GM19239 (cell line): Measurements from ENCODE around the gene LCE2C.
A peak's percentile ranks its signal among the peaks of the same experiment; 100 is the strongest.
"Not testable (repeated sequence)": the region's sequence is repeated elsewhere in the genome, so short reads cannot be mapped to it uniquely, and the experiment has no call there.

ENCODE experiments used
- DNase-seq: peaks from one replicate; pipeline ENCODE4 v3.0.0; 2011; ENCODE audit warnings: low spot score; ENCODE audit not compliant: insufficient read length
- FAIRE-seq: peaks from 2 replicates; lab custom pipeline; 2011; peaks lifted over from hg19 to GRCh38; lab: Jason Lieb, UNC

Gene LCE2C, protein sequence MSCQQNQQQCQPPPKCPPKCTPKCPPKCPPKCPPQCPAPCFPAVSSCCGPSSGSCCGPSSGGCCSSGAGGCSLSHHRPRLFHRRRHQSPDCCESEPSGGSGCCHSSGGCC

DNA sequence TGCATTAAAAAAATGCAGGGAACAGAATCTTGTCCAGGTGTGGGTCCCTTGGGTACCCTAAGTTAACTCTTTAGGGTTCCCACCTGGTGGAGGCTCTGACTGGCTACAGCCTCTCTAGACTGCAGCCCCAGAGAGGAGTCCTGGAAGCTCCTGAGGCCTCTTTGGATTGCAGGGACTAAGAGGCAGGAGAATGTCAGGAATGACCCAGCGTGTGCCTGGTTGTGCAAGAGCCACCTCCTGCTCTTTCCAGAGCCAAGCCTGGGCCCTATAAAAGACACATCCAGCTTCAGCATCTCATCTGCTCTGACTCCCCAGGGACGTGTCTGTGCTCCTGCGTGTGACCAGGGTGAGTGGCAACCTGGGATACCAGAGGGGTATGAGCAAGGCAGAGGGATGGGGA is at the start of gene LCE2C:
TSS of gene LCE2C (plus strand) at position 297 of the 400 bp plus-strand sequence. CDS start 737 bp downstream, outside the sequence.
- not testable (repeated sequence) for FAIRE-seq, DNase-seq

DNA sequence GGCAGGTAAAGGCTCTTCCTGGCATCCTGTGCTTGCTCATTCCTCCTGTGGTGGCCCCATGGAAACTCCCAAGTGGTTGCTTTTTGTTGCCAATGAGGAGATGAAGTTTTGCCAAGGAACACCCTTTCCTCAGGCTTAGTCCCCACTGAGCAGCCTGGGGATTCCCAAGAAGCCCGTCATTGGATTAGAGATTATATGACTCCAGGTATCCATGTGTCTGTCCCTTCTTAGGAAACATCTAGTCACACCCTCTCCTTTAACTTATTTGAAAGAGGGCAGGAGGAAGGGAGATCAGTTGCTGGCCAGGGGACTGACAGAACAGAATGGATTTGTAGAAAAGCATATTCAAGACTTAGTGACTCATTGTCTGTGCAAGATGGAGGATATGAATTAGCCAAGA is 48.3 kb upstream of the LCE2C start:
- DNase-seq: no peak
- FAIRE-seq: no peak

DNA sequence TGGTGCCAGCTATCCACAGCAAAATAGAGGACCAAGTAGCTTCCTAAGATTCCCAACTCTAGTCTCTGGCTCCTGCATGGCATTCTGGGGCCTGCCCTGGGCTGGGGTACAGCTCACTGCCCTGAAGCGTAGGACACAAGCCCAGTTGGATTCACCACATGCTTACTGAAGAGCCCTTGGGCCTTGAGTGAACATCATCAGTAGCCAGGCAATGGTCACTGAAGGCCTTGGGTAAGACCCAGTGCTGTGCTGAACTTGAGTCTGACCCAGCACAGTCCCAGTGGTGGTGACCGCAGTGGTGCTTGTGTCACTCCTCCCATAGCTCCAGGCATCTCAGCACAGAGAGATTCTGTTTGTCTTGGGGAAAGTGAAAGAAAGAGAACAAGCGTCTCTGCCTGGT is 44.5 kb upstream of the LCE2C start:
- no peak for FAIRE-seq

DNA sequence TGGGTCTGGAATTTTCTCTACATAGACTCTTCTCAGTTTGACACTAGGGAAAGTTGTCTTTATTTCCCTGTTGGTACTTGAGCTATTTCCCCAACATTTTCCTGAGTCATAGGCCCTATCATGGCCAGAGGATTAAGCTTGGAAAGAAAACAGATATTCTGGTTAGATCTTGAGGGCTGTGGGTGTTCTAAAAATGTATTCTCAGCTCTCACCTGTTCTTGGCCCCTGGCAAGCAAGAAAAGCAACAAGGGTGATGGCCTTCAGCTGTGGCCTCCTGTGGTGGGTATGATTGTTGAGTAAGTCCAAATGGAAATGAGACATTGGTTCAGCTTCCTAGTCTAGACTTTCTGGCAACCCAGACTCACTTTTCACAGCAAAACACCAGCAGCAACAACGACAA is 34.7 kb upstream of the LCE2C start:
- FAIRE-seq (no peak), DNase-seq (no peak)

More for the DNA sequence above, 44.5 kb upstream of the LCE2C start:
- no peak for DNase-seq

DNA sequence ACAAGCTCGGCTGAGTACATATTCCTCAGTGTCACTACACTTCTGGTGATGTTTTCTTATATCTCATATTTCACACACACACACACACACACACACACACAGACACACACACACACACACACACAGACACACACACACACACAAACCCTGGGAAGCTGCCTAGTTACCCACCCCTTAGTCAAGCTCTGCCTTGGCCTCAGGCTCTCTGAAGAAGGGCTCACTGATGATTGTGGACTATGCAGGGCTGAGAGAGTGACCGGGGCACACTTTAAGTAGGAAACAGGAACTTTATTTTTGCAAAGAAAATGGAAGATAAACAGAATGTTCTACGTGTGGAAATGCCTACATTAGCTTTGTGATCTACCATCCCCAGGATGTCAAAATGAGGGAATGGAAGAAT is 31.1 kb upstream of the LCE2C start:
- DNase-seq (no peak), FAIRE-seq (no peak)

DNA sequence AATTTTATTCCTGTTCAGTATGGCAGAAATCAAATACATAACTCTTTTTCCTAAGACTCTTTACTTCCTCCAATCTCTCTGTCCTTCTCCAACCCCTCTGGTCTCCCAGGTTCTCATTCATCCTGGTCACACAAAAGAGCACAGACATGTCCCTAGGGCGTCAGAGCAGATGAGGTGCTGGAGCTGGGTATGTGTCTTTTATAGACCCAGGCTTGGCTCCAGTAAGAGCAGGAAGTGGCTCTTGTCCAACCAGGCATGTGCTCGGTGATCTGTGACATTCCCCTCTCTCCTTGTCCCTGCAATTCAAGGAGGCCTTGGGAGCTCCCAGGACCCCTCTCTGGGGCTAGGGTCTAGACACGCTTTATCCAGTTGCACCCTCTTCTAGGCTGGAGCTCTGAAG is 29.9 kb upstream of the LCE2C start:
- DNase-seq (no peak), FAIRE-seq (no peak)

DNA sequence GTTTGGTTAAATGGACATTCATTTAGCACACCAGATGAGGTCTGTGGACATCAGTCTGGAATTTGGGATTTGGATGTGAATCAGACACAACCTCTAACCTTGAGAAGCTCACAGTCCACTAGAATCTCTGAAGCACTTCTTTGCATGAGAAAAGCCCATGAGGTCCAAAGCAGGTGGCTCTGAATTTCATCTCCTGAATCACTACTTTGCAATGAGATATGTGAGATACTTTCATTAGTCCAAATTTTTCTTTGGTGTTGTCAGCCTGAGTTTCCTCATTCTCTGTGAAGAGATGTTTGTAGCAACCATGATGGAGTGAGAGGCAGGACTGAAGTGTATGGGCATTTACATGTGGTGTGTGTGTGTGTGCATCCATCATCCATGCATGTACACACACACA is 28.4 kb upstream of the LCE2C start:
- FAIRE-seq (no peak), DNase-seq (no peak)

DNA sequence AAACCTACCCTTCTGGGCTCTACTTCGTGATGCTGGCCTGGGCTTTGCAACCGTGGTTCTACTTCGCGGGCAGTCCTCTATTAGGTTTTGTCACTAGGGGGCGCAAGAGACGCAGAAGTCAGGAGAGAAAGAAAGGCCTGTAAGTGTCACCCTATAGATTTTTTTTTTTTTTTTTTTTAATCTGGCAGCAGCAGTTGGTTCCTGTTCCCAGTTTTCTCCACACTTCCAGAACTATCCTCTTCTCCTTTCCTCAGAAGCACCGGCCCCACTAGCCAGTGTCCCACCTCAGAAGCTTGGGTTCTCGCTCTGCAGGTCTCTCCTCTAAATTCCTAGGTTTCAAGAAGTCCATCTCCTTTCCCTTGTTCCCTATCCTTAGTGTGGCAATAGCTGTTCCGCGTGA is 21.0 kb upstream of the LCE2C start:
- DNase-seq: peak; percentile 36
- peak; percentile 35 for FAIRE-seq

DNA sequence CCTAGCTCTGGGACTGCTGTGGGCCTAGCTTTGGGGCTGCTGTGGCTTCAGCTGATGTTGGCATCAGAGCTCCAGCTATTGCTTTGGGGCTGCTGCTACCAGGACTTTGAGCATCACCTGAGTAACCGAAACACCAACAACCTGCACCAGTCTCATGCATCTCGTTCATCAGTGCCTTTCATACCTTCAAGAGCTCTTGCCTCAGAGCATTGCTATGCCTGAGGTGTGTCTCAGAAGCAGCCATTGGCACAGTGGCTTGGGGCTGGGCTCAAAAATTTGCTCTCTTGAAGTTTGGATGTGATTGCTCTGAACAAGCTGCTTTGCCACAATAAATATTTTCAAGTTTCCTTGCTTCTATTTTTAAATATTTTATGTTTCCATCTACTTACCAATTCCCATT is 18.6 kb upstream of the LCE2C start:
- DNase-seq (no peak), FAIRE-seq (no peak)

DNA sequence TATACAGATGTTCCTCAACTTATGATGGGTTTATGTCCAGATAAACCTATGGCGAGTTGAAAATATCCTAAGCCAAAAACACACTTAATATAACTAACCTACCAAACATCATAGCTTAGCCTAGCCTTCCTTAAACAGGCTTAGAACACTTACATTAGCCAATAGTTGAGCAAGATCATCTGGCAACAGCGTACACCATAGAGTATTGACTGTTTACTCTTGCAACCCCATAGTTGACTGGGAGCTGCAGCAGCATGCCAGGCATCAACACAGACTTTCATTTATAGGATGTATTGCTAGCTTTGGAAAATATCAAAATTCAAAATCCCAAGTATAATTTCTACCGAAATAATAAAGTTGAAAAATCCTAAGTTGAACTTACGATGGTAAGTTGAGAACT is 17.4 kb upstream of the LCE2C start:
- FAIRE-seq: no peak
- no peak for DNase-seq

DNA sequence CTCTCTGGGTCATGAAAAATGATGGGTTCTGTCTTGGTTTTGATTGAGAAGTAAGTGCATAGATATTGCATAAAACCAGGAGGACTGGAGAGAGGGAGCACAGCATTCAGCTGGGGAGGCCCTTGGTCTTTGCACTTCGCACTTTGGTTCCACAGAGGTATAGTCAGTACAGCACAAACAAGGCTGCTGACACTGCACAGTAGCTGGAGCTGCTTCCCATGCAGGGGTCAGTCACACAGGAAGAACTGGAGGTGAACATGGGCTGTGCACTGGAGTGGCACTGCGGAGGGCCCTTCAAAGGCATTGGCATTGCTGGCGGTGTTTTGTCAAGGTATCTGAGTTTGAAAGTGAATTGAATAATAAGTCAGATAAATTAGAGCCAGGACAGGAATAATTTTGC is 16.4 kb upstream of the LCE2C start:
- DNase-seq (no peak), FAIRE-seq (no peak)

DNA sequence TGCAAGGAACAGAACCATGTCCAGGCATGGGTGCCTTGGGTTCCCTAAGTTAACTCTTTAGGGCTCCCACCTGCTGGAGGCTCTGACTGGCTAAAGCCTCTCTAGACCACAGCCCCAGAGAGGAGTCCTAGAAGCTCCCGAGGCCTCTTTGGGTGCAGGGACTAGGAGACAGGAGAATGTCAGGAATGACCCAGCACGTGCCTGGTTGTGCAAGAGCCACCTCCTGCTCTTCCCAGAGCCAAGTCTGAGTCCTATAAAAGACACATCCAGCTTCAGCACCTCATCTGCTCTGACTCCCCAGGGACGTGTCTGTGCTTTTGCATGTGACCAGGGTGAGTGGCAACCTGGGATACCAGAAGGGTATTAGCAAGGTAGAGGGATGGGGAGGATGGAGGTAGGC is 12.0 kb upstream of the LCE2C start, which contains the start of gene LCE2D:
TSS of gene LCE2D (plus strand) at position 283 of the 400 bp plus-strand sequence. CDS start 726 bp downstream, outside the sequence.
- no peak for FAIRE-seq

DNA sequence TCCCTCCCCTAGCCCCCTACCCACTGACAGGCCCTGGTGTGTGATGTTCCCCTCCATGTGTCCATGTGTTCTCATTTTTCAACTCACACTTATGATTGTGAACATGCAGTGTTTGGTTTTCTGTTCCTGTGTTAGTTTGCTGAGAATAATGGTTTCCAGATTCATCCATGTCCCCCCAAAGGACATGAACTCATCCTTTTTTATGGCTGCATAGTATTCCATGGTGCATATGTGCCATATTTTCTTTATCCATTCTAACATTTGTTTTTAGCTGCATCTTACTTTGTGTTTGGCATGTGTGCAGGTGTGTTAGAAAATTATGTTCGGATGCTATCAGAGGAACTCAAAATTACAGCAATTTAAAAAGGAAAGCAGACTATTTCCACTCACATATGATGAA is 8.9 kb upstream of the LCE2C start:
- FAIRE-seq, DNase-seq: not testable (repeated sequence)

More for the DNA sequence above, 12.0 kb upstream of the LCE2C start, which contains the start of gene LCE2D:
- no peak for DNase-seq

DNA sequence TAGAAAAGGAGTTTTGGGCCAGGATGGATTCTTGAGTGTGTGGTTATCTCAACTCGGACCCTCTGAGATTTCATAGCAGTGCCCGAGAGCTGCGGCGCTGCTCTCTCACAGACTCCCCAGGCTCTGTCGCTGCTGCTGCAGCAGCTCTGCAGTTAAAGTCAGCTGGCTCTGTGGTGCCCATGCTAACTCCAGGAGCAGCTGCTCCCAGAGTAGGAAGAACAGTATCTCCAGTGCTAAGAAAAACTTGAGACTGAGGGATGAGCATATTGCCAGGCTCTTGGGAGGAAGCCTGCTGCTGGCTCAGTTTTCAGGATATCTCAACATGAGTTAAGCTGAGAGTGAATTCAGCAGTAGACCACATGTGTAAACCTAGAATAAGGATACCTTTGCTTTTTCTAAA is 7.4 kb upstream of the LCE2C start:
- FAIRE-seq (no peak), DNase-seq (no peak)

DNA sequence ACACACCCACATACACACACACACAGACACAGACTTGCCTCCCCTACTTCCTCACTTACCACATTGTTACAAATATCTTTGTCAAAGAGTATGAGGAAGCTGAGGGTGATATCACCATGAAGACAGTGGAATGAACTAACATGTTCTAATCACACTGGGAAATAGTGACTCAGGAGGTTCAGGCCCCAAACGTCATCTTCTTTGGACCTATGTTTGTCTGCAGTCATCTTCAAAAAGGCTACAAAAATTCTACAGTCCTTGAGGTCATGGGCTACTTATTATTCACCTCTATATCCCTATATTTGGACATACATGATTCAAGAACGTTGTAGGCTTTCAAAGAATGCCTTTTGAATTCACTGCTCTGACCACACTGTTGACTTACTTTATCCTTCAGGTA is 2.1 kb upstream of the LCE2C start:
- DNase-seq (no peak), FAIRE-seq (no peak)

DNA sequence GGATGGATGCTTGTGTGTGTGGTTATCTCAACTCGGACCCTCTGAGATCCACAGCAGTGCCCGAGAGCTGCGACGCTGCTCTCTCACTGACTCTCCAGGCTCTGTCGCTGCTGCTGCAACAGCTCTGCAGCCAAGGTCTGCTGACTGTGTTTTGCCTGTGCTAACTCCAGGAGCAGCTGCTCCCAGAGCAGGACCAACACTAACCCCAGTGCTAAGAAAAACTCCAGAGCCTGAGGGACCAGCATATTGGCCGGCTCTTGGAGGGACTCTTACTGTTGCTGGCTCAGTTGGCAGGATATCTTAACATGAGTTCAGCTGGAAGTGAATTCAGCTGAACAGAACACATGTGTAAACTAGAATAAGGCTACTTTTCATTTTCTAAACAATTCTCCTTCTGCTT is 4.4 kb downstream of the LCE2C start:
- DNase-seq (no peak), FAIRE-seq (no peak)

DNA sequence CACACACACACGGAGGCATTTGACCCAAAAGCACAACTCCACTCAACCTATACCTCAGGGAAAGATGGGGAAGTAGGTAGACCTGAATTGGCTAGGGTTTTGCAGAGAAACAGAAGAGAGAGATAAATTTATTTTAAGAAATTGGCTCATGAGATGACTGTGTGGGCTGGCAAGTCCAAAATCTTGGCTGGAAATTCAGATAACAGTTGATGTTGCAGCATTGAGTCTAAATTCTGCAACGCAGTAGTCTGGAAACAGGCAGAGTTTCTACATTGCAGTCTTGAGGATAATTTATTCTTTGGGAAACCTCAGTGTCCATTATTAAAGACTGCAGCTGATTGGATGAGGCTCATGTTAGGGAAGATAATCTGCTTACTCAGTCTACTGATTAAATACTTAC is 6.5 kb downstream of the LCE2C start:
- FAIRE-seq: no peak

DNA sequence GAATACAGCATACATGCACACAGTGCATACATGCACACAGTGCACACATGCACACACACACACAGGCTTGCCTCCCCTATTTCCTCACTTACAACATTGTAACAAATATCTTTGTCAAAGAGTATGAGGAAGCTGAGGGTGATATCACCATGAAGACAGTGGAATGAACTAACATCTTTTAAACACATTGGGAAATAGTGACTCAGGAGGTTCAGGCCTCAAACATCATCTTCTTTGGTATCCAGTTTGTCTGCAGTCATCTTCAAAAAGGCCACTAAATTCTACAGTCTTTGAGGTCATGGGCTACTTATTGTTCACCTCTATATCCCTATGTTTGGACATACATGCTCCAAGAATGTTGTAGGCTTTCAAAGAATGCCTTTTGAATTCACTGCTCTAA is 8.8 kb downstream of the LCE2C start:
- DNase-seq: no peak
- no peak for FAIRE-seq

More for the DNA sequence above, 6.5 kb downstream of the LCE2C start:
- no peak for DNase-seq

DNA sequence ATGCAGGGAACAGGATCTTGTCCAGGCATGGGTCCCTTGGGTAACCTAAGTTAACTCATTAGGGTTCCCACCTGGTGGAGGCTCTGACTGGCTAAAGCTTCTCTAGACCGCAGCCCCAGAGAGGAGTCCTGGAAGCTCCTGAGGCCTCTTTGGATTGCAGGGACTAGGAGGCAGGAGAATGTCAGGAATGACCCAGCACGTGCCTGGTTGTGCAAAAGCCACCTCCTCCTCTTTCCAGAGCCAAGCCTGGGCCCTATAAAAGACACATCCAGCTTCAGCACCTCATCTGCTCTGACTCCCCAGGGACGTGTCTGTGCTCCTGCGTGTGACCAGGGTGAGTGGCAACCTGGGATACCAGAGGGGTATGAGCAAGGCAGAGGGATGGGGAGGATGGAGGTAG is 10.7 kb downstream of the LCE2C start, which contains the start of gene LCE2B:
TSS of gene LCE2B (plus strand) at position 301 of the 400 bp plus-strand sequence. CDS start 721 bp downstream, outside the sequence.
- not testable (repeated sequence) for FAIRE-seq, DNase-seq

DNA sequence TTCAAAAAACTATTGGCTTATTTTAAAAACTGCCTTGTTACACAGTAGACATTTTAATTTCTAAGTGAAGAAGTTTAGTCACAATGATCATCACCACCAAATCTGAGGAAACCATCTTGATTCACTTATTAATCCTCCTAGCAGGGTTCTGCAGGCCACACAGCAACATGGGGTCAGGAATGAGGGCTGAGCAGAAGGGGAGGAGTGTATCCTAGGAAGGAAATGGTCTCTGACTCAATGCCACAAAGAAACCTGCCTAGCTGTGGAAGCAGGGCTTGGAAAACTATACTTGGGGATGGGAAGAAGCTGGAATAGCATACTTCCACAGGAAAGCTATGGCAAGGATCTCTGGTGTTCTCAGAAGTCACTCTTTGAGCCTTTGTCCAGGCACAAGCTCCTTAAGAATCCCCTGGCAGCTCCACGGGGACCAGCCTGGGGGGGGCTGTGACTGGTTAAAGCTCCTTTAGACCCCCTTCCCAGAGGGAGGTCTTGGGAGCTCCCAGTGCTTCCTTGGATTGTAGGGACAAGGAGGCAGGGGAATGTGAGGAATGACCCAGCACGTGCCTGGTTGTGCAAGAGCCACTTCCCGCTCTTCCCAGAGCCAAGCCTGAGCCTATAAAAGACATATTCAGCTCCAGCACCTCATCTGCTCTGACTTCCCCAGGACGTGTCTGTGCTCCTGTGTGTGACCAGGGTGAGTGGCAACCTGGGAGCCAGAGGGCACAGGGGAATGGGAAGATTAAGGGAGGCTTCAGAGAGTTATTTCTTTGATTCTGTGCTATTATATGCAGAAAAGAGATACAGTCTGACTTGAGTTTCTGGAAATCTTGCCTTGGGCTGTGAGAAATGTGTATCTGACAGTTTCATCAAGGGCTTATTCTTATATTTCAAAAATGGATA is 22.9 kb downstream of the LCE2C start, which contains the start of gene LCE2A:
TSS of gene LCE2A (plus strand) at position 645 of the 900 bp plus-strand sequence. CDS start 557 bp downstream, outside the sequence.
- FAIRE-seq (no peak), DNase-seq (no peak)

DNA sequence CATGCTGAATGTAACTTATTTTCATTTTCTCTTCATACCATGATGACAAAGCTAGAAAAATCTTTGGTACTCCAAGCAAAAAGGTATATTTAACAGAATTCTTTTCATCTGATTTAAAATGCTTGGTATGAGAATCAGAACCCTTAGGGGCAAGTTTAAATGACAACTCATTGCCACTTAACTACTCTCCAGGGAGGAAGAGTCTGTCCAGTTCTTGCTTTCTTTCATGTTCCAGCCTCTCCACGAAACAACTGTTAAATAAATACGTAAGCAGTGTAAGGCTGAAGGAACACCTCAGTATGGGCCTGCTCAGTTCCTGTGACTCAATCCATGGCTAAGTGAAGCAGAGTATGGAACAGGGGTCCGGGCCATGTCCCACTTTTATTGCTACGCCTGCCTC is 24.7 kb downstream of the LCE2C start:
- DNase-seq (no peak), FAIRE-seq (no peak)
